Ureter (tissue), 1 donor: Measurements from ENCODE around the gene HIPK2. TPM values are rescaled to one million over a fixed set of nuclear protein-coding genes. Genes with fewer than 3 reads are reported as not detected.
A peak's percentile ranks its signal among the peaks of the same experiment; 100 is the strongest.

Source experiments
- DNase-seq: peaks from one replicate; pipeline ENCODE4 v3.0.0-alpha.2; 2020; ENCODE audit warnings: low spot score
- total RNA-seq: library from RNA; stranded (reverse); gene quantifications from one replicate; pipeline ENCODE4 v1.2.4, GENCODE V29; 2023
- donor health status: DM: yes; HTN: yes; CAD: no.

HIPK2 gene
- total RNA-seq, 1 donor from 2014 or later = 48.2 TPM

DNA sequence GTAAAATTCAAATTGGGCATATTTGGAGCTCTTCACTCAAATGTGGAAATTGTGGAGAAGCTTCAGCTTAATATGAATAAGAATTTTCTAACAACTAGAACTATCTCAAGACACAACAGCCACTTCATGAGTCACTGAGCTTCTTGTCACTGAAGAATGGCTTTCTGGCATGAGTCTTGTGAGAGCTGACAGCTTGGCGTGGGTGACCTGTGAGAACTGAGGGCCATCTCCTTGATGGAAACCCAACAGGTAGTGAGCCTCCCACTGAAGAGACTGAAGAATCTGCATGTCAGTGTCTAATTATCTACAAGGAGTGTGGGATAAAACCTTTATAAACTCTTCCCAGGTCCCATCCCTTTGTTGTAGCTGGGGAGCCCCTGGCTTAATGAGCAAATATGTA, 188.3 kb downstream of the HIPK2 start:
- no peak for DNase-seq

- DNase-seq = no peak
Measured at GRCh38 chr7:139588632-139589031, 189.2 kb downstream of the HIPK2 start.

- no peak for DNase-seq
Measured at GRCh38 chr7:139587535-139587934, 190.3 kb downstream of the HIPK2 start.

DNA sequence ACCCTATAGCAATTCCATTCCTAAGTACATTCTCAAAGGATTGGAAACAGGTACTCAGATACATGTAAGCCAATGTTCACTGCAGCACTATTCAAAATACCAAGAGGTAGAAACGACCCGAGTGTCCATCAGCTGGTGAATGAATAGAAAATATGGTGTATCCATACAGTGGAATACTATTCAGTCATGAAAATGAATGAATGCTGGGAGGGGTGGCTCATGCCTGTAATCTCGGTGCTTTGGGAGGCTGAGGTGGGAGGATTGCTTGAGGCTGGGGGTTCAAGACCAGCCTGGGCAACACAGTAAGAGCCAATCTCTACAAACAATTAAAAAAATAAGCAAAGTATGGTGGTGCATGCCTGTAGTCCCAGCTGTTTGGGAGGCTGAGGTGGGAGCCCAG, 191.5 kb downstream of the HIPK2 start:
- DNase-seq = no peak

DNA sequence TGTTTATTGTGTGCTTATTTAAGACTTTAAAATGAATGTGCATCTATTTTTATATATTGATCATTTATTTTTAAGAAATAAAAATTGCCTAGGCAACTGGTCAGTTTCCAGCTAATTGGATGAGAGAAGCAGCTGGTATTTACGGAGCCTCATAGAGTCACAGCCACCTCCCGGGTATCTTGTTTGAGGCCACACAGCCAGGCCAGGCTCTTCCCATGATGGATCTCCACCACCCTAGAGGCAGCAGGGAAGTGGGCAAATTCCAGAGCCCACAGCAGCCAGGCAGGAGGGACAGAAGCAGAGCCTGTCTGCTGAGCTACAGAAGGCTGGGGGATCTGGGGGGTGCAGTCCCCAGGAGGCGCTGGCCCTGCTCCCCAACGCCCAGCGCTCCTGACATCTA, 192.8 kb downstream of the HIPK2 start:
- DNase-seq = peak; percentile 20

- peak; percentile 33 for DNase-seq
Measured at GRCh38 chr7:139583826-139584553, 193.8 kb downstream of the HIPK2 start.

GRCh38 chr7:139582671-139583155, 195.1 kb downstream of the HIPK2 start:
- peak; percentile 36 for DNase-seq

DNA sequence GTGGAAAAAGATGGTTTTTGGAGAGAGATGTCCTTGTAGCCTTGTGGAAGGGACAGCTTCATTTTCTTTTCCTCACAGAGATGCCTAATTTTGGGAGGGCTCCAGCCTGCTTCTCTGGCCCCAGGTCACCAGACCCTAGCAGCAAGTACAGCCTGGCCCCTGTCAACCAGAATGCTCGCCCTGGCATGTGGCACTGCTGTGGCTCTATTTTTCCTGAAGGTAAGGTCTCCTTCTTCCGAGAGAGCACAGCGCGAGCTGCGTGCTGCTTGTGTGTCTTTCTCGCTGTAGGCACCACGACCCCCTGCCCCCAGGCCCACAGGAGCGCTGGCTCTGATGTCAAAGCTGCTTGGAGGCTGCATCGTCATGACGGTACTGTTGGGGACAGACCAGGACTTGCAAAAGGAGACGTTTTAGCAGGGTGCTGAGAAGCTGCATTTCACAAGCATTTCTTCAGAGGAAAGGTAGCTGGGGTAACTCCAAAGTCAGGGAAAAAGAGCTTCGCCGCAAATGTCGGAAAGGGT, 195.6 kb downstream of the HIPK2 start:
- peak; percentile 34 for DNase-seq

DNA sequence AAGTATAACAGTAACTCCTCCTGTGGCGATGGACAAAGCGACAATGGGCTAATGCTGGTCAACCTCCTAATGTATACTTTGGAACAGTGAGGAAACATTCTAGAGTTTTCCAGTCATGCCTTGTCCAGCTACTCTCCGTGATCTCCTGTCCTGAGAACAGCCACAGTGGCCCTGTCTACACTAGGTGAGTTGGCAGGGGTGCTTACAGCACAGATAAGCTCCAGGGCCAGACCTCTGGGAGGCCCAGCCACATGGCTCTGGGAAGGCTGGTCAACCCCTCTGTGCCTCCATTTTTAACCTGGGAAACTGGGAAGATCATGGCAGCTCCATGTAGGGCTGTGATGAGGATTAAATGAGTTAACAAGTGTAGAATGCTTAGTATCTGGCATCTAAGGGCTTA, 197.4 kb downstream of the HIPK2 start:
- peak; percentile 18 for DNase-seq

DNA sequence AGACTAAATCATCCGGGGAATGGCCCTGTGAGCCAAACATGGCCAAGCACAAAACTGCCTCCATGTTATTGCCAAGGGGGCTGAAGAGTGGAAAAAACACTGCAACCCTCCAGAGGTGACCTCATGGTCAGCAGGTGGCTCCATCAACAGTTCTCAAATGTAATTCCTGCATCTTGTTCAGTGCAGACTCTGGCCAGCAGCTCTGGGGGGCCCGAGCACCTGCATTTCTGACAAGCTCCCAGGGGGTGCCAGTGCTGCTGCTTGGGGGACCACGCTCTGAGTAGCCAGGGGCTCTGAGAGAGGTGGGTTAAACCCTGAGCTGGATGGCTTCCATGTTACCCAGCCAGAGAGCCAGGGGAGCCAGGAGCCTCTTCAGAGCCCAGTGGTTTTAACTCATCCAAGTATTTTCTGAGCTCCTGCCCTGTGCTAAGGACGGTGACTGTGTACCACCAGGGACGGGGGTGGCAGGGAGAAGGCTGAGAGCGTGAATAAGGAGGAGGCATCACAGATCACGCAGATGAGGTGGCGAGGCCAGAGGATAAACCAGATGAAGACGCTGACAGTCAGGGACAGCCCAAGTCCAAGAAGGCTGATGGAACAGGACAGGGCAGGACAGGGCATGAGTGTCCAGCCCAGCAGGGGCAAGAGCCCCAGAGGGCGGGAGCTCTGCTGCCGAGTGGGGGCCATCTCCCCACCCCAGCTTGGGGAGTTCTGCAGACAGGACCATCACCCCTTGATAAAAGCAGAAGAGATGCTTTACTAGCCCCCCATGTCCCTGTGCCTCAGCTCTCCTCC, 201.4 kb downstream of the HIPK2 start:
- DNase-seq = peak; percentile 32

DNA sequence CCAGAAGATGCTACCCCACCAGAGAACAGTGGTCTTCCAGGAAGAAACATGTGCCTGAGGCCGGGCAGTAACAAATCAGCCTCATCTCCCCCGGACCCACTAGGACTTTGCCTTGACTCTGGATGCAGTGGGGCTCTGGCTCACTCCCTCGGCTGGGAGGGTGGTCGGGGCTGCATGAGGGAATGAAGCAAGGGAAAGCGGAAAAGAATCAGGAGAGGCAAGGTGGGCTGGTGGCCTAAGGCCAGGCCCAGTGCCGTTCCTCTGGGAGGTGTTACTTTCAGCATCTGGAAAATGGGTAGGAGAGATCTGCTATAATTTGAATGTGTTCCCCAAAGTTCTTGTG, 202.5 kb downstream of the HIPK2 start:
- peak; percentile 31 for DNase-seq

DNA sequence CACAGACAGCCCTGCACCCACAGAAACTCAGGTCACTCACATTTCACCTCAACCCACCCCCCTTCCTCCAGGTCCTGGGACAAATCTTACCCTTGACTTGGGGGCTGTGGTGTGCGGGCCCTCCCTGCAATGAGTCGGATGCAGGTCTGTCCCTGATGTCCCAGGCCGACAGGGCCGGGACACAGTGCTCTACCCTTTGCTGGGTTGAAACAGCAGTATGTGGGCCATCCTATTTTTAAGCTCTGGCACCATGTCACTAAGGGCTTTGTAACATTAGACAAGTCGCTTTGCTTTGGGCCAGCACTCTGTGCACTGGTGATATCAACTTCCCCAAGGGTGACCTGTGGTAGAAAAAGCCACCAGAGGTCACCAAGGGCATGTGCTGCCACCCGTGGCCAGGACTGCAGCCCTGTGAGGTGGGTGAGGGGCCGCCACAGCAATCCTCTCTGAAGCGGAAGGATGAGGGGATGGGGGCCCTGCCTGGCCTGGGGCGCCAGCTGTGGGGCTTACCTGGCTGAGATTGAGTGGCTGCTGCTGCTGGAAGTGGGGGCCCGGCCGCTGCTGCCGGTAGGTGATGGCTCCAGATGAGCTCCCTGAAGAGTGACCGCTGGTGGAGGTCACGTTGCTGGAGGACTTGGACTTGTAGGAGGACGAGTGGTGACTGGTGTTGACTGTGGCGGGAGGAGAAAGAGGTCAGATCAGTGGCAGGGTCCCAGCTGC, 203.0 kb downstream of the HIPK2 start:
- peak; percentile 32 for DNase-seq

DNA sequence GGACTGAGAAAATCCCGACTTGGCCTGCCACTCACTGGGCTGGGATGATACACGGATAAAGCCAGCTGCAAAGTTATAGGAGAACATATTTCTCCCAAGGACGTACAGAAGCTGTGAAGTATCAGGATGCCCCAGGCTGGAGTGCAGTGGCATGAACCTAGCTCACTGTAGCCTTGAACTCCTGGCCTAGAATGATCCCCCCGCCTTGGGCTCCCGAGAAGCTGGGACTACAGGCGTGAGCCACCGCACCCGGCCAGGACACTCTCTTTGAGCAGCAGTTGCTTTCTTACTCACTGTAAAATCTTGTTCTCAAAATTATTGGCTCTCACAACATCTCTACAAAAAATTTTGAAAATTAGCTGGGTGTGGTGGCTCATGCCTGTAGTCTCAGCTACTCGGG, 203.9 kb downstream of the HIPK2 start:
- DNase-seq = no peak

- no peak for DNase-seq
Measured at GRCh38 chr7:139572704-139573385, 205.0 kb downstream of the HIPK2 start.

DNA sequence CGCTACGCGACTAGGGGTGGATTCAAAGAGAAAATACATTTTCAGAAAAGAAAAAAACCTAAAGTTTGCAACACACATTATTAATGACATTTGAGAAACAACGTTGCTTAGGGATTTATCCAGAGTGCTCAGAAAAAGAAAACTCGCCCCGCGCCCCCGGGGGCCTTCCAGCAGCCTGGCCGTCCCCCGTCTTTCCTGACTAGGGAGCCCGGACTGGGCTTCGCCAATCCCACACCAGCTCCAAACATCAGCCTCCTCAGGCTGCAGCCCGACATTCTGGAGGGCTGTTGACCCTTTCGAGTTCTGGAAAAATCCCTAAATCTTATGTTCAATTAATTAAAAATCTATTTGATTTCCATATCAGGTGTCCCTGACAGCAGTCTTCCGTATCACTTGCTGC, 205.7 kb downstream of the HIPK2 start:
- no peak for DNase-seq

DNA sequence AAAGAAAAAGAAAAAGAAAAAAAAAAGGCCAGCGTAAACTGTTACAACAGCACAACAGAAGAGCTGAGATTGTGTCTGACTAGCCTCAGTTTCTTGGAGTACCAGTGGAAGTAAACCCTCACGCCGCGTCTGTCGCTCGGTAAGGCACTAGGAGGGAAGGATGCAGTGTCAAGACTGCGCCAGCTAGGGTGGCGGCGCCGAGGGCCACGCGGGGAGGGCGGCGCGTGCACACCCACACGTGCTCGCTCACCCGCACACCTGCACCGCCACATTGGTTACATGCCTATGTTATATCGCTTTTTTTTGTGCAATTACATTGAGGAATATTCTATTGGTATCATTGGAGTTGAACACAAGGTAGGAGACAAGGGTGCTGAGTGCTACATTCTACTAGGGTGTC, 206.1 kb downstream of the HIPK2 start:
- DNase-seq = no peak

GRCh38 chr7:139571190-139571589, 206.6 kb downstream of the HIPK2 start:
- DNase-seq = no peak

GRCh38 chr7:139570626-139571025, 207.2 kb downstream of the HIPK2 start:
- DNase-seq = no peak

GRCh38 chr7:139570119-139570518, 207.7 kb downstream of the HIPK2 start:
- DNase-seq = no peak

- DNase-seq = no peak
Measured at GRCh38 chr7:139568813-139569490, 208.8 kb downstream of the HIPK2 start.

DNA sequence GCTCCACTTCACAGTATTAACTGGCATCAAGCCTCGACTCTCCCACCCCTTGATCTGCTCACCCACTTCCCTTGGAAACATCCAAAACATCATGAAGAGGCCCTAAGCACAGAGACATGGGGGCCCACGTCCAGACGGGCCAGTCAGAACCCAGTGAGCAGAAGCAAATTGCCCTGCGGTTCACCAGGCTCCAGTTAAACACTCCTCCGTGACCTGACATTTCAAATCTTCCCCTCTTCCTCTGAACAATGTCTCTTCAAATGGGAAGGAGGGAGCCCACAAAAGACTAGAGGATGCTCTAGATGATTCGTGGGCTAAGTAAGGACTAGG, 209.5 kb downstream of the HIPK2 start:
- no peak for DNase-seq
